HG02884 (cell line): Measurements from ENCODE around the gene ELF1.

Experiments used
- ATAC-seq: cut with Tn5 transposase; IDR thresholded peaks from one replicate; pipeline ENCODE4 v1.9.1; 2021; ENCODE audit warnings: mild to moderate bottlenecking, moderate library complexity; ENCODE audit not compliant: unreplicated experiment

ELF1 gene

GRCh38 chr13:41019011-41019487 lies at the start of gene ELF1:
TSS of gene ELF1 (minus strand) at chr13:41019316. CDS start at chr13:40982054, 37,262 bp downstream.
- ATAC-seq: peak; percentile 86

- no peak for ATAC-seq
Observed at GRCh38 chr13:41065078-41065477, 46.0 kb upstream of the ELF1 start.

GRCh38 chr13:41064493-41064892 lies 45.4 kb upstream of the ELF1 start:
- ATAC-seq: no peak

GRCh38 chr13:41061914-41062837 lies 43.1 kb upstream of the ELF1 start:
- peak; percentile 28 for ATAC-seq

GRCh38 chr13:41061075-41061913 lies 42.2 kb upstream of the ELF1 start, which contains the start of gene WBP4:
TSS of gene WBP4 (plus strand) at chr13:41061509. CDS start at chr13:41061674, 165 bp downstream.
- ATAC-seq: peak; percentile 69

GRCh38 chr13:41060724-41061074 lies 41.6 kb upstream of the ELF1 start:
- ATAC-seq: peak; percentile 31

GRCh38 chr13:41060082-41060723 lies 41.1 kb upstream of the ELF1 start:
- ATAC-seq: peak; percentile 35

GRCh38 chr13:41059456-41060081 lies 40.5 kb upstream of the ELF1 start:
- no peak for ATAC-seq

- ATAC-seq: no peak
Observed at GRCh38 chr13:41058295-41059070, 39.4 kb upstream of the ELF1 start.

GRCh38 chr13:41056826-41057711 lies 38.0 kb upstream of the ELF1 start:
- ATAC-seq: no peak

- no peak for ATAC-seq
Observed at GRCh38 chr13:41056194-41056593, 37.1 kb upstream of the ELF1 start.

GRCh38 chr13:41054919-41055619 lies 36.0 kb upstream of the ELF1 start:
- no peak for ATAC-seq

GRCh38 chr13:41054212-41054877 lies 35.2 kb upstream of the ELF1 start:
- ATAC-seq: no peak

- ATAC-seq: no peak
Observed at GRCh38 chr13:41053384-41053826, 34.3 kb upstream of the ELF1 start.

- ATAC-seq: no peak
Observed at GRCh38 chr13:41052441-41052840, 33.3 kb upstream of the ELF1 start.

- ATAC-seq: no peak
Observed at GRCh38 chr13:41049480-41050440, 30.6 kb upstream of the ELF1 start.
